Globus pallidus (tissue), 1 donor: ENCODE data around the gene FAF1.

Experiments
- DNase-seq: peaks from one replicate; pipeline ENCODE4 v3.0.0-alpha.2; 2015; ENCODE audit warnings: low spot score

Gene FAF1

GRCh38 chr1:50426702-50427085 lies 533.4 kb downstream of the FAF1 start:
- DNase-seq: no peak

DNA sequence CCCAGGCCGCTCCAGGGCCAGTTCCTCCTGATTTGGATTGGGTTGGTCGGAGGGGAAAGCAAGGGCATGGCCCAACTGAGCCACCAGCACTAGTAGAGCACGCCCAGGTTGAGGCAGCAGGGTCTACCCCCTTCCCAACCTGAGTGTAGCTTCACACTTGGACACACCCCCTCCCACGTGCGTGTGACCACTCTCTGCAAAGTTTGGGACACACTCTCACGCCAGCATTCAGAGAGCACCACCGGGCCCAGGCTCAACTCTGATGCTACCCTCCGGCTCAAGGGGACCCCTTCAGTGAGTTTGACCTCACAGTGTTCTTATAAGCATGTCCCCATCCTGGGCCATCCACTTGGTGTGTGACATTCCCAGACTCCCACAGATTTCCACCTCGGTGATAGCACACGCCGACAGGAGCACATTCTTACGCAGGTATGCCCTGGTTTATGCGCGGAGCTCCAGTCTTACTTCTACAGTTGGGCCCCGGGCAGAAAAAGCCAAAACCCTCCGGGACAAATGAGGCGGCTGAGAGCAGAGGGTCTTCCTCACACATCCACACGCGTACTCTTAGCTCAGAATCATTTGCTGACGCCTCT lies 533.9 kb downstream of the FAF1 start:
- no peak for DNase-seq

DNA sequence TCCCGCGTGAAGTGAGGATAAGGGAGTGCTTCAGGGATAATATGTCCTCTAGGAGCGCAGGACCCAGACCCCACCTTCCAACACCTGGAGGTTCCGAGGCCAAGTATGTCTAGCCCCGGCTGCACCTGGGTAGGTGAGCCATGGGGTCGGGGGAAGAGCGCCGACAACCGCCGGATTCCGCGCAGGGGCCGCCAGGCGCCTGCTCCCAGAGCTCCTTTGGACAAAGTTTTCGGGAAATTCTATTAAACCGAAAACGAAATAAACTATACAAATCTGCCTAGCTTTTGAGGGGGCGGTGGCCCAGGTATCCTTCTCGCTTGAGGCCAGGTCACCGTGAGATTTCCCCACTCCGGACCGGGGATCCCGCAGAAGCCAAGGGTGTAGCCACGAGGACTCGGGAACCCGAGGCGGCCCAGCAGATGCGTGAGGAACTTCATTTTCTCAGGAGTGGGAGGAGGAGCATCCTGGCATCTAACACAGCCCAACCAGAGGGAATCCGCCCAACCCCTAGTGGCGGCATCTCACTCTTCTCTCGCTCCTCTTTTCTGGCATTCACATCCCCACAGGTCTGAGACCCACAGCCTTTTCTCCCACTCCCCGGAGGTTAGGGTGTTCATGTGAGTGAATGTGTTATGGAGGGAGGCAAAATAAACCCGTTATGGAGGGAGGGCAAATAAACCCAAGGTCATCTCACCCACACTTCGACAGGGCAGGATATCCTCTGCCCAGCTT lies 534.5 kb downstream of the FAF1 start:
- no peak for DNase-seq

DNA sequence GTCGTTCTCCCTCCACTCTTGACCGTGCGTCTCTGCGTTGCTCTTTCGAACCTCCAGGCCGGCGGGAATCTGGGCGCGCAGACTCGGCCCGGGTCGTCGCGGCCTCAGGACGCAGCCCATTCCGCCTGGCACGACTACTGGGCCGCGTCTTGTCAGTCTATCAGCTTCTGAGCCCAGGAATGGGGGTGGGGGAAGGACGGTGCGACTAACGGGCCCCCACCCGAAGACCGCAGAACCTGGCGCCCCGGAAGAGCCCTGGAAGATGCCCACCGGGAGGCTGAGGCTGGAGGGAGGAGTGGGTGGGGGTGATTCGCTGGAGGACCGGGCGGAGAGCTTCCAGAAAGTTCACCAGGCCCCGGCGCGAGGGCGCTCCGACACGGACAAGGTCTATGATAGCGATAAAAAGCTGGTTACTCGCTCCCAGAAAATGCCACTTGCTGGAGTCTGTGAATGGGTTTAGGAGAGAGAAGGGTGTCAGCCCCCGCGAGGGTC lies 535.1 kb downstream of the FAF1 start:
- no peak for DNase-seq

GRCh38 chr1:50424045-50424883 lies 535.8 kb downstream of the FAF1 start:
- no peak for DNase-seq

- DNase-seq: no peak
Observed at GRCh38 chr1:50423670-50424000, 536.4 kb downstream of the FAF1 start.

- peak; percentile 60 for DNase-seq
Observed at GRCh38 chr1:50422946-50423669, 537.0 kb downstream of the FAF1 start, which contains the start of gene DMRTA2. DMRTA2 (minus strand) TSS chr1:50423443; CDS start chr1:50421536, 1,907 bp downstream.

DNA sequence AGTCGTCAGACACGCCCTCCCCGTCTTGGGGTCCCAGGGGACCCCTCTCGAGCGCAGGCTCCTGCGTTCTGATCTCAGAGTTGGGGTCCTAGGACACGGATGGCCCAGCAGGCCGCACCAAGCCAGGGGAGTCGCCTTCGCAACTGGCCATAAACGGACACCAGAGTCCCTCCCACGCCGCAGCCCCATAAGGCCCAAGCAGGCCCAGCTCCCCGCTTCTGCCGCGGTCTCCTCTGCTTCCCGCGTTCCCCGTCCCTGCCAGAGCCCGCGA lies 537.5 kb downstream of the FAF1 start:
- no peak for DNase-seq

DNA sequence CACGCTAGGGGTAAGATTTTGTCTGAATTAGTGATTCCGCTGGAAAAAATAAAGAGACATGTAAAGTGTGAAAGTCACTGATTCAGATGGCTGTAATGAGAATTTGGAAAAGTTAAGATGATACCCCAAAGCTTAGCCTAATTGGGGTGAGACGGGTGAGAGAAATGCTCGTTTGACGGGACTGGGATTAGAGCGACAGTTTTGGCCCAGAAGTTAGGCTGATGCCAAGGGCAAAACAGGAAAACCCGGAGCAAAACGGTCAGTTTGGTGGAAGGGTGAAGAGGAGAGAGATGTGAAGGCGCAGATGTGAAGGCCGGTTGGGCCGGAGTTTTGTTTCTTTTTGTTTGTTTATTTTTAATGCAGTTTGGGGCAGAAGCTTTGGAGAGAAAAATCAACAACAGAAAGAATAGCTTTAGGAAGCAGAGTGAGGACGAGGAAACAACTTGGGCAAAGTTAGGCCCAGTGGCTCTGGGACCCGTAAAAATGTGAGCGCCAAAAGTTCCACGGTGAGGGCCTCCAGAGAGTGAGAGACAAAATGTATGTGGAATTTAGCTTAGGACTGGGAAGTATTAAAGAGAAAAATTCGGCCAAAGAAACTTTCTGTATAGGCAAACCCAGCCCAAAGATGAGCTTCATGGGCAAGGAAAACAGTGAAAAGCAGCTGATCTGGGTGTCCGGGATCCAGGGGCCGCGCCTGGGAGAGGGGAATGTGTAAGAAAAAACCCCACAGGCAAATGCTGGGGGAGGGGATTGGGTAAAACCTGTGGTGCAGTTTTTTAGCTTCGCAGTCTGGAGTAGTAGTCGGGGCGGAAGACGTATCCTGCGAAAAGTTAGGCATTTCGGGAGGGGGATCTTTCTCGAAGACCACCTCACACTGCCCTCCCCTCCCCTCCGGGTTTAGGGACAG lies 538.0 kb downstream of the FAF1 start:
- DNase-seq: no peak

GRCh38 chr1:50421366-50421748 lies 538.7 kb downstream of the FAF1 start:
- DNase-seq: no peak

DNA sequence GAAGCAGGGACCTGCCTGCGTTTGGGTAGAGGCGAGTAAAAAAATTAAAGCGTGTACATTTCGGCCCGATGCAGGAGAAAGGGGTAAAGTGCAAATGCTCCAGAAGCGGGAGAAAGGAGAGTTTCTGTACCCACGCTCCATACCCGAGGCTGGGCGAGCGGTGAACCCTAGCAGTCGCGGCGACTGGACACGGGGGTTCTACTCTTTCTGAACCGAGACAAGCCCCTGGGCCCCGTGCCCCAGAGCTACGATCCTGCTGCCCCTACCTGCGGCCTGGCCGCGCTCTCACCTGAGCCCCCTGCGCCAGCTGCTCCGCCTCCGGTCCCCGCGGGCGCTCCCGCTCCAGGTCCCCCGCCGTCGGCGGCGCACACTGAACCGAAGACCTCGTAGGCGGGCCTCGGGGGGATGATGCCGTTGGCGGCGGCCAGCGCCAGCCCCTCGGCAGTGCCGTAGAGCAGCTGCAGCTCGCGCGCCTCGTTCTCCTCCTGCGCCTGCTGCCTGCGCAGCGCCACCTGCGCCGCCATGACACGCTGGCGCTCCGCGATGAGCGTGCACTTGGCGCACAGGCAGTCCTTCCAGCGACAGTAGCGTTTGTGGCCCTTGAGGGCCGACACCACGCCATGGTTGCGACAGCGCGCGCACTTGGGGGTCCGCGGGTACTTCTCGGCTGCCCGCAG lies 539.2 kb downstream of the FAF1 start:
- no peak for DNase-seq

GRCh38 chr1:50419907-50420677 lies 540.0 kb downstream of the FAF1 start:
- no peak for DNase-seq

- no peak for DNase-seq
Observed at GRCh38 chr1:50419192-50419906, 540.7 kb downstream of the FAF1 start.

DNA sequence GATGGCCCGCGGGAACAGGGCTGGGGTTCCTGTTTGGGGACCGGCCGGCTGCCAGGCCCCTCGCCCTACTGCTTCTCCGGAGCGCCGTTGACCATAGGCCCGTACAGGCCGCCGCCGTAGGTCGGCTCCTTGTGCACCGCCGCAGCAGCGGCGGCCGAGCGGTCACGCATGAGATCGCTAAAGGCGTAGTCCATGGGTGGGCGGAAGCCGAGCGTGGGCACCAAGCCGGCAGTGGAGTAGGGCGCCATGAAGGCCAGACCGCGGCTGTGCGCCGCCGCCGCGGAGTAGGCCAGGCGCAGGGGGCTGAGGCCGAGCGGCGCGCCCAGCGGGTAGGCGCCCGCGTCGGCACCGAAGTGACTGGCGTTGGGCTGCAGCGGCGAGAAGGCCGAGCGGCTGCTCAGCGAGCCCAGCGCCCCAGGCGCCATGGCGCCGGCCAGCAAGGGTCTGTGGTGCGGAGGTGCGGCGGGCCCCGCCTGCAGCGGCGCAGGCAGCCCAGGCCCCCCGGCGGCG lies 541.4 kb downstream of the FAF1 start:
- DNase-seq: no peak

DNA sequence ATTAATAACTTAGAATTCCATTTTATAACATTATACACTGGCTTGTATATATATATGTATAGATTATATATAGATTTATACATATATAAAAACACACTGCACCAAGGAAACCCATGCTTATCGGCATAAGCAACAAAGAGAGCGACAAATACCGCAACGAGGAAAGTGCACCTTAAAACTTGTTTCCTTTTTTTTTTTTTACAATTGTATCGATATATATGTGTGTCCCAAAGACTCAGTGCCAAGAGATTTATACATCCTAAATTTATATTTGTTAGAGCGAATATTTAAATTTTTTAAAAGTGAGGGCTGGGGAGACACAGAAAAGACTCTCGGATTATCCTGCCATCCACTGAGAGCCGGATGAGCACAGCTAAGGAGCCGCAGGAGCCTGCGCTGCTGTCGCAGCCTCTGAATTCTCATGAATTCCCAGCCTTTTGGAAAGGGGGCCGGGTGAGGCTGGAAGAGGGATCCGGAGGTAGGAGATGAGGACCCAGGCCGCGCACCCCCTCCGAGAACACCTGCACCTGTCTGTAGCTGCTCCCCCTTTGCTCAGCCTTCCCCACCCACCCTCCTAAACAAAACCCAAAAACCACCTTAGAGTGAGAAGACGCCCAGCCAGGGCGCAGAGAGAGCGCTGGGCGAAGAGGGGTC lies 542.0 kb downstream of the FAF1 start:
- no peak for DNase-seq

GRCh38 chr1:50417507-50417906 lies 542.6 kb downstream of the FAF1 start:
- no peak for DNase-seq

- no peak for DNase-seq
Observed at GRCh38 chr1:50416553-50417453, 543.3 kb downstream of the FAF1 start.

GRCh38 chr1:50416150-50416527 lies 543.9 kb downstream of the FAF1 start:
- DNase-seq: no peak
